ENCODE data around the gene CHST11. TPM values are rescaled to one million over a fixed set of nuclear protein-coding genes. Genes with fewer than 3 reads are reported as not detected.

Gene CHST11
- total RNA-seq, 1 donor from 2014 or later = 44.3 TPM

DNA sequence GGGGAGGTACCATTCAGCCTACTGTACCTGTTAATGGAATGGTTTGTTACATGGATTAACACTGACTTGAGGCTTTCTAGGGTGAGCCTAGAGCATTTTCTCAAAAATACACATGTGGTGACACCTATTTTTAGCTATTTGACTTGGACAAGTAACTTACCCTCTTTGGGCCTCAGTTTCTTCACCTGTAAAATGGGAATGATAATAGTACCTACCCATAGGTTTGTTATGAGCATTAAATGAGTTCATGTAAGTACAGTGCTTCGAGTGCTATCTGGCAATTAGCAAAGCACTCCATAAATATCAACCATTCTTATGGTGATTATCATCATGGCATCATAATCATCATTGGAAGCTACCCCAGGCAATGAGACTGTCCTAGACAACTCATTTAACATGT, 216.5 kb downstream of the CHST11 start:
- TF ChIP-seq, protein P1, sequence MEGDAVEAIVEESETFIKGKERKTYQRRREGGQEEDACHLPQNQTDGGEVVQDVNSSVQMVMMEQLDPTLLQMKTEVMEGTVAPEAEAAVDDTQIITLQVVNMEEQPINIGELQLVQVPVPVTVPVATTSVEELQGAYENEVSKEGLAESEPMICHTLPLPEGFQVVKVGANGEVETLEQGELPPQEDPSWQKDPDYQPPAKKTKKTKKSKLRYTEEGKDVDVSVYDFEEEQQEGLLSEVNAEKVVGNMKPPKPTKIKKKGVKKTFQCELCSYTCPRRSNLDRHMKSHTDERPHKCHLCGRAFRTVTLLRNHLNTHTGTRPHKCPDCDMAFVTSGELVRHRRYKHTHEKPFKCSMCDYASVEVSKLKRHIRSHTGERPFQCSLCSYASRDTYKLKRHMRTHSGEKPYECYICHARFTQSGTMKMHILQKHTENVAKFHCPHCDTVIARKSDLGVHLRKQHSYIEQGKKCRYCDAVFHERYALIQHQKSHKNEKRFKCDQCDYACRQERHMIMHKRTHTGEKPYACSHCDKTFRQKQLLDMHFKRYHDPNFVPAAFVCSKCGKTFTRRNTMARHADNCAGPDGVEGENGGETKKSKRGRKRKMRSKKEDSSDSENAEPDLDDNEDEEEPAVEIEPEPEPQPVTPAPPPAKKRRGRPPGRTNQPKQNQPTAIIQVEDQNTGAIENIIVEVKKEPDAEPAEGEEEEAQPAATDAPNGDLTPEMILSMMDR (conservative IDR thresholded peaks at IDR 0.05; ENCODE audit: low read depth, low read length) = no peak
- H3K4me3 ChIP-seq (ENCODE audit: low read depth, low read length) = no peak overlapping the region
- no peak for DNase-seq (ENCODE audit: low read depth)

DNA sequence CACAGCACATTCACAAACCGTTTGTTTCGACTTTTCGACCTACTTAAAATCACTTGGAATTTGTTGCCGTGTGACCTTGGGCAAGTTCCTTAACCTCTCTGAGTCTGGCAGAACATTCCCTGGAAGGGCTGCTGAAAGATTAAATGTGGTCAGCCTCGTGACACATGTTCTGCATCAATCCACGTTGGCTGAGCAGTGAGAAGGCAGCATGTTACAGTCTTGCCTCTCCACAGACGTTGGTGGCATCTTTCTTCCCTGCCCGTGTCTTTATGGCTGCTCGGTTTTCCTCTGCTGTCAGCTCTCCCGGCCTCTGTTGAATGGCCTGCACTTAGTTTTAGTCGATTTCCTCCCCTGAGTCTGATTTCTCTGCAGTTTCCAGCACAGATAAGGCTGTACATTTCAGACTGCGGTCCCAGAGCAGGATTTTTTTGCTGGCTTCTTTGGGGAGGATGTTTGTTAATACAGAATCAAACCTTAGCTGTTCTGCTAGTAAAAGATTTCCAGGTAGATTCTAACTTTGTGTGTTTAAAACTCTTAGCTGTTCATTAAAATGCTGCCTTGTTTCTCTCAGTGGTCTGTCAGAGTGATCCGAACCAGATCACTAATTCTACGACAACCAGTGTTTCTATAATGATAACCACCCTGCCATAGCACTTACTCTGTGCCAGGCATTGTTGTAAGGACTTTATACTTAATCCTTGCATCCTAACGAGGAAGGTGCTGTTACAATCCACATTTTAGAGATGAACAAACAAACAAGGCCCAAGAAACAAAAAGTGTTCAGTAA, 217.1 kb downstream of the CHST11 start:
- TF ChIP-seq, protein P1 (conservative IDR thresholded peaks at IDR 0.05; ENCODE audit: low read depth, low read length) = no peak
- peak; percentile 46 for DNase-seq (ENCODE audit: low read depth)

DNA sequence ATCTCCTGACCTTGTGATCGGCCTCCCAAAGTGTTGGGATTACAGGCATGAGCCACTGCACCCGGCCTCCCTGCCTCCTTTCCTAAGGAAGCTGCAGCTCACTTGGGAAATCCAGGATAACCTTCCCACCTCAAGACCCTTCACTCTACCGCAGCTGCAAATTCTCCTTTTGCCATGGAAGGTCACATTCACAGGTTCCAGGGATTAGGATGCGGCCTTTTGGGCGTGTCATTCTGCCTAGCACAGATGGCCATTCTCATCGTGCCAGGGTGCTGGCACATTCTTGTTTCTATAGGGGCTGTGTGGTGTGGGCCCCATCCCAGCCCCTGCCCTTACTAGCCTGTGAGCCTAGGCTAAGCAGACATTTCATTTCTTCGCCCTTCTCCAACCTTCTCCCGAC, 219.9 kb downstream of the CHST11 start:
- no peak for DNase-seq (ENCODE audit: low read depth)
- TF ChIP-seq, protein P1 (conservative IDR thresholded peaks at IDR 0.05; ENCODE audit: low read depth, low read length) = no peak
- H3K4me3 ChIP-seq (ENCODE audit: low read depth, low read length) = no peak overlapping the region

More for the DNA sequence above, 217.1 kb downstream of the CHST11 start:
- H3K4me3 ChIP-seq (ENCODE audit: low read depth, low read length) = no peak overlapping the region

DNA sequence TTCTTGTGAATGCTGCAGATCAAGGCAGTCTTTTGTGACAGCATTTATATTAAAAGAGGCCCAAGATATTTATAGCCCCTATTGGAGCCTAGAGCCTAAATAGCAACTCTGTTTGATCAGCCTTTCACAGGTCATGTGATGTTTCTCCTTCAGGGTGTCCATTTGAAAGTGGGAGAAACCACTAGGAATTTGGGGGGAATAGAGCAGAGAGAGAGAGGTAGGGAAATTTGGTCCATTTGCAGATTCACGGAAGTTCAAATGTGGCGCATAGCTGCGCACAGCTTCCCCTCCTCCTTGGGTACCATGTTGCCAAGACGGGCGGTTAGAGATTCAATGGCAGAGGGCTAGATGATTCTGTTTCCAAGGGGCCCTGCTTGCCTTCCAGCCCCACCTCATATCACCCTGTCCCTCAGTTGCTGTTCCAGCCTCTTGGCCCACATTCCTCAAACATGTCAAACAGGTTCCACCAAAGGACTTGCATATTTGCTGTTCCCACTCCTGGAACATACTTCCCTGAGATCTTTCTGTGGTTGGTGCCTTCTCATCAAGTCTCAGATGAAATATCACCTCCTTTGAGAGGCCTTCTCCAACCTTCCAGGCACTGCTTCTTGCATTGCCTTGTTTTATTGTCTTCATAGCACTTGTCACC, 220.8 kb downstream of the CHST11 start:
- TF ChIP-seq, protein P1 (conservative IDR thresholded peaks at IDR 0.05; ENCODE audit: low read depth, low read length) = no peak
- no peak for DNase-seq (ENCODE audit: low read depth)
- no peak overlapping the region for H3K4me3 ChIP-seq (ENCODE audit: low read depth, low read length)

DNA sequence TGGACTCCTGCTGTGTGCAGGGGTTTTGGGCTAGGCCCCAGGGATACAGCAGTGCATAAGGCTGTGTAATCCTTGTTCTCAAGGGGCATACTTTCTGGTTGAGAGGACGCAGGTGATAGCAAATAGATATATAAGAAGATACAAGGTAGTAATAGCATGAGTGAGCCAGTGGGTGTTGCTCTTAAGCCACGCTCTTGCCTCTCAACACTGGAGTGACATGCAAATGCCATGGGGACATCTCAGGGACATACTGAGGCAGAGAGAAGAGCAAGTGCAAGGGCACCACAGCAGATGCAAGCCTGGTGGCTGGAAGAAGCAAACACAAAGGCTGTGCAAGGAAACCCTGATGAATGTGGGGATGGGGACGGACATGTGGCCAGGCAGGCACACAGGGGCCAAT, 223.3 kb downstream of the CHST11 start:
- TF ChIP-seq, protein P1 (conservative IDR thresholded peaks at IDR 0.05; ENCODE audit: low read depth, low read length) = peak; percentile 50
- H3K4me3 ChIP-seq (ENCODE audit: low read depth, low read length) = no peak overlapping the region
- DNase-seq (ENCODE audit: low read depth) = no peak

DNA sequence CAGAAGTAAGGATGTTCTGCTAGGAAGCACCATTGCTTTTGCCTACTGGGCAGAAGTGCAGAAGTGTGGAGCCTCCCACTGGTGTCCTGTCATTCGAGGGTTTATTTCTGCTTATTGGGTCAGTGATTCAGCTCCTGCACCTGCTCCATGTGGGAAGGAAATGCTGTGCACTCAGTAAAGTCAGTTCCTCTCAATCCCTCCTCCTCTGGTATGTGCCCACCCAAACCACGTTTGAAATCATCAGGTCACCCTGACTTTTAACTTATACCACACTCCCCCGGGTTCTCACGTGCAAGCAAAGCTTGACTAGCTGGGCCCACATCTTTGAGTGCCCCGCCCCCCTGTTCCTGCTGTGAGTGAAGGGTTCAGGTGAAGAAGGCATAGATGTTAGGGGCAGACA, 223.7 kb downstream of the CHST11 start:
- TF ChIP-seq, protein P1 (conservative IDR thresholded peaks at IDR 0.05; ENCODE audit: low read depth, low read length) = no peak
- H3K4me3 ChIP-seq (ENCODE audit: low read depth, low read length) = no peak overlapping the region
- DNase-seq (ENCODE audit: low read depth) = no peak
